HG03558 (cell line): Measurements from ENCODE around the gene ALKBH4.
A peak's percentile ranks its signal among the peaks of the same experiment; 100 is the strongest.
"Not testable (repeated sequence)": the region's sequence is repeated elsewhere in the genome, so short reads cannot be mapped to it uniquely, and the experiment has no call there.

Experiments used
- ATAC-seq: cut with Tn5 transposase; IDR thresholded peaks from one replicate; pipeline ENCODE4 v1.9.1; 2021; ENCODE audit warnings: moderate number of reproducible peaks; ENCODE audit not compliant: unreplicated experiment; ENCODE audit errors: extremely low read depth

Gene ALKBH4

GRCh38 chr7:102464577-102465280 lies at the start of gene ALKBH4, which contains the start of gene LRWD1:
ALKBH4 (minus strand) TSS chr7:102464863; CDS start chr7:102464836, 27 bp downstream.
LRWD1 (plus strand) TSS chr7:102464984; CDS start chr7:102465081, 97 bp downstream.
- peak; percentile 85 for ATAC-seq

- not testable (repeated sequence) for ATAC-seq
These were observed 48.1 kb upstream of the ALKBH4 start for GRCh38 chr7:102512642-102513221.

GRCh38 chr7:102511860-102512522 lies 47.3 kb upstream of the ALKBH4 start:
- ATAC-seq, result not testable (repeated sequence)

- ATAC-seq, result not testable (repeated sequence)
These were observed 45.9 kb upstream of the ALKBH4 start for GRCh38 chr7:102510575-102510974.

- ATAC-seq, result not testable (repeated sequence)
These were observed 42.9 kb upstream of the ALKBH4 start for GRCh38 chr7:102507410-102508088.

- ATAC-seq, result not testable (repeated sequence)
These were observed 40.9 kb upstream of the ALKBH4 start for GRCh38 chr7:102505298-102506185.

GRCh38 chr7:102503141-102503540 lies 38.5 kb upstream of the ALKBH4 start:
- not testable (repeated sequence) for ATAC-seq

- ATAC-seq, result not testable (repeated sequence)
These were observed 33.7 kb upstream of the ALKBH4 start for GRCh38 chr7:102498321-102498720.

GRCh38 chr7:102497308-102497707 lies 32.6 kb upstream of the ALKBH4 start:
- not testable (repeated sequence) for ATAC-seq

GRCh38 chr7:102496861-102497260 lies 32.2 kb upstream of the ALKBH4 start:
- ATAC-seq, result not testable (repeated sequence)

- peak; percentile 51 for ATAC-seq
These were observed 29.9 kb upstream of the ALKBH4 start for GRCh38 chr7:102494473-102495149.

- ATAC-seq, result not testable (repeated sequence)
These were observed 29.4 kb upstream of the ALKBH4 start for GRCh38 chr7:102494026-102494425.

- ATAC-seq, result not testable (repeated sequence)
These were observed 28.7 kb upstream of the ALKBH4 start for GRCh38 chr7:102493220-102493935.

- not testable (repeated sequence) for ATAC-seq
These were observed 25.9 kb upstream of the ALKBH4 start for GRCh38 chr7:102490529-102491075.

- ATAC-seq, result not testable (repeated sequence)
These were observed 19.7 kb upstream of the ALKBH4 start for GRCh38 chr7:102484317-102484716.

GRCh38 chr7:102481962-102482361 lies 17.3 kb upstream of the ALKBH4 start:
- ATAC-seq, result not testable (repeated sequence)

- not testable (repeated sequence) for ATAC-seq
These were observed 15.4 kb upstream of the ALKBH4 start for GRCh38 chr7:102479982-102480637.

GRCh38 chr7:102479209-102479584 lies 14.5 kb upstream of the ALKBH4 start:
- peak; percentile 13 for ATAC-seq
